GM19023 (cell line): ENCODE results near the gene EIF4ENIF1.
"Not testable (repeated sequence)": the region's sequence is repeated elsewhere in the genome, so short reads cannot be mapped to it uniquely, and the experiment has no call there.

Source experiments
- ATAC-seq: cut with Tn5 transposase; IDR thresholded peaks from one replicate; pipeline ENCODE4 v1.9.1; 2021; ENCODE audit warnings: mild to moderate bottlenecking, moderate library complexity; ENCODE audit not compliant: unreplicated experiment

EIF4ENIF1 gene, protein sequence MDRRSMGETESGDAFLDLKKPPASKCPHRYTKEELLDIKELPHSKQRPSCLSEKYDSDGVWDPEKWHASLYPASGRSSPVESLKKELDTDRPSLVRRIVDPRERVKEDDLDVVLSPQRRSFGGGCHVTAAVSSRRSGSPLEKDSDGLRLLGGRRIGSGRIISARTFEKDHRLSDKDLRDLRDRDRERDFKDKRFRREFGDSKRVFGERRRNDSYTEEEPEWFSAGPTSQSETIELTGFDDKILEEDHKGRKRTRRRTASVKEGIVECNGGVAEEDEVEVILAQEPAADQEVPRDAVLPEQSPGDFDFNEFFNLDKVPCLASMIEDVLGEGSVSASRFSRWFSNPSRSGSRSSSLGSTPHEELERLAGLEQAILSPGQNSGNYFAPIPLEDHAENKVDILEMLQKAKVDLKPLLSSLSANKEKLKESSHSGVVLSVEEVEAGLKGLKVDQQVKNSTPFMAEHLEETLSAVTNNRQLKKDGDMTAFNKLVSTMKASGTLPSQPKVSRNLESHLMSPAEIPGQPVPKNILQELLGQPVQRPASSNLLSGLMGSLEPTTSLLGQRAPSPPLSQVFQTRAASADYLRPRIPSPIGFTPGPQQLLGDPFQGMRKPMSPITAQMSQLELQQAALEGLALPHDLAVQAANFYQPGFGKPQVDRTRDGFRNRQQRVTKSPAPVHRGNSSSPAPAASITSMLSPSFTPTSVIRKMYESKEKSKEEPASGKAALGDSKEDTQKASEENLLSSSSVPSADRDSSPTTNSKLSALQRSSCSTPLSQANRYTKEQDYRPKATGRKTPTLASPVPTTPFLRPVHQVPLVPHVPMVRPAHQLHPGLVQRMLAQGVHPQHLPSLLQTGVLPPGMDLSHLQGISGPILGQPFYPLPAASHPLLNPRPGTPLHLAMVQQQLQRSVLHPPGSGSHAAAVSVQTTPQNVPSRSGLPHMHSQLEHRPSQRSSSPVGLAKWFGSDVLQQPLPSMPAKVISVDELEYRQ

DNA sequence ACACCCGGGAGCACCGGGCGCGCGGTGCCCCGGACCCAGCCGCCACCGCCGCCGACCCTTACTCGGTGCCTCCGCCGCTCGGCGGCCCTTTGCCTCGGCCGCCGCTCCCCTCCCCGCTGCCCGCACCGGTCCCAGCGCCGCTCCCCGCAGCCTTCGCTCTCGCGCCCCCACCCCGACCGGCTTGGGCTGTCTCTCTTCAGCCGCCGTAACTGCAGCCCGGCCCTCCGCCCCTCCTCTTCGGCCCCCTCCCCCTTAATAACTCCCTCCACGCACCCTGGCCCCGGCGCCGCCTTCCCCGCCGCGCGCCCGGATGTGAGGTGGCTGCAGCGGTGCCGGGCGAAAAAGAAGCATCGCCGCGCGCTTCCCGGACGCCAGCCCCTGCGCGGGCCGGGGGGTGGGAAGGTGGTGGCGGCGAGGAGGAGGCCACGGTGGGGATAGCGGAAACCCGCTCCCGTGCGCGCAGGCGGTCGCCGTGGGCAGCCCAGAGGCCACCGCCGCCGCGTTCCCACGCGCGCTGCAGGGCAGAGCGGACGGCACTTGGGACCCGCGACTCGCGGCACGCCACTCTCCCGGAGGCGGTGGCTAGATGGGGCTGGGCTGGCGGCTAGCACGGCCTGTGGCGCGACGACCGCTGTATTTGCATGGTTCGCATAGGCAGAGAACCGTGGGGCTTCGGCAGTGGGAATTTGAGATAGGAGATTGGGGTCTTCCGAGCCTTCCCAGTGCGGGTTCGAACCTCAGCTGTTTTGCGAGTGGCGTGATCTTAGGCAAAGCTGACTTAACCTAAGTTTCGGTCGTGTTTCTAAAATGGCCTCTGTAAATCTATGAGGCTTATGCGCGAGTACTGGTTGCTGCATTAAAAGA lies at the start of gene EIF4ENIF1:
TSS of gene EIF4ENIF1 (minus strand) at position 211 of the 864 bp plus-strand sequence. CDS start 1,124 bp downstream, outside the sequence.
- ATAC-seq: peak; percentile 52

DNA sequence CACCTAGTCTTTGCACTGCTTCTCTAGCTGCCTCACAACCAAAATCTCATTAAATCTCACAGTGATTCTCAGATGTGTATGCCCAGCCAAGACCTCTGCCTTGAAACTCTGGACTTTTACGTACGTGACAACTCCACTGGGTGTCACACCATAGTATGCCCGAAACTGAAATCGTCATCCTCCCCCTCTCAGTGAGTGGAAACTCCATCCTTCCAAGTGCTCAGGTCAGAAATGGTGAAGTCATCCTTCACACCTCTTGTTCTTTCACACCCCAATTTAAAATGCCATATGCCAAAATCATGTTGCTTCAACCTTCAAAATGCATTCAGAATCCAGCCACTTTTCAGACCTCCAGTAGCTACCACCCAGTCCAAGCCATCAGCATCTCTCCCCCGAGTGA lies 49.2 kb upstream of the EIF4ENIF1 start:
- no peak for ATAC-seq

DNA sequence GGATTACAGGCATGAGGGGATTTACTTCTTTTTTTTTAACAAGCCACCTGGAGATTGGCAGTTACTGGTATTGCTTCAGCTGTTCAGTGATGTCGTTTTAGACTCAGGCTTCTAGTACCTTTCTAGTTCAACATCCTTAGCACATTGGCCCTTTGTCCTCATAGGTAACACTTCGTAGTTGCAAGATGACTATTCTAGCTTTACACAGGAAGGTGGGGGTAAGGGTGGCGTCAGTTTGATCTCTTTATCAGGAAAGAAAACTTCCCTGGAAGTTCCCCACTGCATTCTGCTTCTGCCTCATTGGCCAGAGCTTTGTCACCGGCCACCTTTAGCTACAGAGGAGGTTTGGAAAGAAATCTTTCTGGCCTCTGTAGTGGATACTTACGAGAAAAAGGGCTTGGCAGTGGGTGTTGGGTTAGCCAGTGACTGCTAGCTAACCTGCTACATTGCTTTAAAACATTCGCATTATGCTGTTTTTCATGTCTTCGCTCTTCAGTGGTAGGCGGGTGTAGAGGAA lies 47.4 kb upstream of the EIF4ENIF1 start:
- ATAC-seq: peak; percentile 61

DNA sequence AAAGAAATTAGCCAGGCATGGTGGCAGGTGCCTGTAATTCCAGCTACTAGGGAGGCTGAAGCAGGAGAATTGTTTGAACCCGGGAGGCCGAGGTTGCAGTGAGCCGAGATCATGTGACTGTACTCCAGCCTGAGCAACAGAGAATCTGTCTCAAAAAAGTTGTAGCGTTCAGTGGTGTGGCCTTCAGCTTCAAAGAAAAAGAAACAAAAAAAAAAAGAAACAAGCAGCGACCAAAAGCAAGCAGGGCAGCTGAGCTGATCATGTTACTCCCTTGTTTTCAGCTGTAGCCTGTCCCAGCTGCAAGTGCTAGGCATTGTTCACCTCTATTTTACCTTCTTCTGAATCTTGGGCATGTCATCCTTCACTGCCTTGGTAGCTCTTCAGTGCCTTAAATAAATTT lies 43.7 kb upstream of the EIF4ENIF1 start:
- ATAC-seq: no peak

DNA sequence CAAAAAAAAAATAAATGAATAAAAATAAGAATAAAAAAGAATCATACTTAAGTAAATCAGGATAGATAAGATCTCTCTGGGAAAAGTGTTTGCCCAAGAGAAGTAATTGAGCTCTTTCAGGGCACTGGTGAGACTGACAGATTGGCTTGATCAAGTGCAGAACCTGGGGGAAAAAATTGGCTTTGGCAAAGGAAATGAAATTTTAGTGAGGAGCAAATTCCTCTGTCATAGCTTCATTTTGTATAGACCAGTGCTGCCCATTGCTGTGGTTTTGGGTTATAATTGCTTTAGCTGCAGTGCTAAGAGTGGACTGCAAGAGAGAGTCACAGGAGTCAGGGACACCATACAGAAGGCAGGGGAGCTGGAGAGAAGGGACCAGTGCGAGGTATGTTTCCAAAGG lies 42.4 kb upstream of the EIF4ENIF1 start:
- ATAC-seq: no peak

DNA sequence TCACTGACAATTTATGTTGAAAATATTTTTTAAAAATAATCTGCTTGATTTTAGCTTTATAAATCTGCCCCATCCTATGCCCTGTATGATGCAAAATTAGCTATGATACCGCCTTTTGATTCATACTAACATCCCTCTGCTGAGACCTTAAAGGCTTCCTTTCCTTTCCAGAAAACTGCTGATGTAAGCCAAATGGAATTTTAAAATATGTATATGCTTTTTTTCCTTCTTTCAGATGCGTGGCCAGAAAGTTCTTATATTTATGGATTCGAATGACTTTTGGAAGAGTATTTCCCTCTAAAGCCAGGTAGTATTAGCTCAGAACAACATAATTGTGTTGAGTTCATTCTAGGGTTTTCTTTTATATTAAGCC lies 41.2 kb upstream of the EIF4ENIF1 start:
- ATAC-seq: no peak

DNA sequence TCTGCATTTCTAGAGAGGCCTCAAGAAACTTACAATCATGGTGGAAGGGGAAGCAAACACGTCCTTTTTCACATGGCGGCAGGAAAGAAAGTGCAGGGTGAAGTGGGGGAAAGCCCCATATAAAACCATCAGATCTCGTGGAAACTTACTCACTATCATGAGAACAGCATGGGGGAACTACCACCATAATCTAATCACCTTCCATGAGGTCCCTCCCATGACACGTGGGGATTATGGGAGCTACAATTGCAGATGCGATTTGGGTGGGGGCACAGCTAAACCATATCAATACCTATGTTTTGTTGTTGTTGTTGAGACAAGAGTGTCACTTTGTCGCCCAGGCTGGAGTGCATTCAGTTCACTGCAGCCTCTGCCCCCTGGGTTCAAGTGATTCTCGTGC lies 36.6 kb upstream of the EIF4ENIF1 start:
- no peak for ATAC-seq

DNA sequence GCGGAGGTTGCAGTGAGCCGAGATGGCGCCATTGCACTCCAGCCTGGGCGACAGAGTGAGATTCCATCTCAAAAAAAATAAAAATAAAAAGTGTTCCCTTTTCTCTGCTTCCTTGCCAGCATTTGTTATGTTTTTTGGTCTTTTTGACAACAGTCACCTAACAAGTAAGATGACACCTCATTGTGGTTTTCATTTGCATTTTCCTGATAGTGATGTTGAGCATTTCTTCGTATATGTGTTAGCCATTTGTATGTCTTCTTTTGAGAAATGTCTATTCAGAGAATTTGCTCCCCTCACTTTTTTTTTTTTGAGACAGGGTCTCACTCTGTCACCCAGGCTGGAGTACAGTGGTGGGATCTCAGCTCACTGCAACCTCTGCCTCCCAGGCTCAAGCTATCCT lies 34.5 kb upstream of the EIF4ENIF1 start:
- ATAC-seq: not testable (repeated sequence)

DNA sequence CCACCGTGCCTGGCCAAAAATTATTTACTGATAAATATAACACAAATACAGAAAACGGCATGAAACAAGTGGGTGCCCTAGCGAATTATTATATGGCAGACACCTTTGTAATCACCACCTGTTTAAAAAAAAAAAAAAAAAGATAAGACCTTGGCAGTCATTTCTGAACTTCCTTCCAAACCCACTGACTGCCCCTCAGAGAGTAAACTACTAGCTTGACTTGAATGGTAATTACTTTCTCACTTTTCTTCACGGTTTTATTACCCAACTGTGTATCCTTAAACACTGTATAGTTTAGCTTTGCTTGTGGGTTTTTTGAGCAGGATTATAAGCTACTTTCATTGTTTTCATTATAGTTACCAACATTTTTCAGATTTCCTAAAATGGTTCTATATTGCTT lies 30.4 kb upstream of the EIF4ENIF1 start:
- ATAC-seq: no peak

DNA sequence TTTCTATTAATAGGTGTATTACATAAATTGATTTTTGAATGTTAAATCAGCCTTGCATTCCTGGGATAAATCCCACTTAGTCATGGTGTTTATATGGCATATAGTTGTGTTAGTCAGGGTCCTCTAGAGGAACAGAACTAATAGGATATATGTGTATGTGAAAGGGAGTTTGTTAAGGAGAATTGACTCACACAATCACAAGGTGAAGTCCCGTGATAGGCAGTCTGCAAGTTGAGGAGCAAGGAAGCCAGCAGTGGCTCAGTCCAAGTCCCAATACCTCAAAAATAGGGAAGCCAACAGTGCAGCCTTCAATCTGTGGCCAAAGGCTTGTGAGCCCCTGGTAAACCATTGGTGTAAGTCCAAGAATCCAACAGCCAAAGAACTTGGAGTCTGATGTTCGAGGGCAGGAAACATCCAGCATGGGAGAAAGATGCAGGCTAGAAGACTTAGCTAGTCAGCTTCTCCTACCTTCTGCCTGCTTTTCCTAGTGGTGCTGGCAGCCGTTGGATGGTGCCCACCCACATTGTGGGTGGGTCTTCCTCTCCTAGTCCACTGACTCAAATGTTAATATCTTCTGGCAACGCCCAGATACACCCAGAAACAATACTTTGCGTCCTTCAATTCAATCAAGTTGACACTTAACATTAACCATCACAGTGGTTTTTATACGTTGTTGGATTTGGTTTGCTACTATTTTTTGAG lies 19.6 kb upstream of the EIF4ENIF1 start:
- no peak for ATAC-seq

DNA sequence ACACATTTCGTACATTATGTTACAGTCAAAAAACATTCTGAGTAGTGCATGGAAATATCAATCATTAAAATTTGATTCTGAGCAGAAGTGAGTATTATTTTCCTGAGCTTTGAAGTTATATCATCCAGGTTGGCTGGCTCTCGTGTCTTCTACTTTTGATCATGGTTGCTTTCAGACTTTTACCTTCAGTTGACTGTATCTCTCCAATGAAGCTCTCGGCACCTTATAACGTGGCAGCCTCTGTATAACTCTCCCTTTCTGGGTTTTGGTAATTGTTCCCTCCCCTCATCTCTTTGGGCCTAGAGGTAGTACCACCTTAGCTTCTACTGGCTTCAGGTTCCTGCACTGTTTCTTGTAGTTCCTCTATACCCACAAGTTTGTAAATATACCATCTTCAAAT lies 18.9 kb upstream of the EIF4ENIF1 start:
- ATAC-seq: no peak

DNA sequence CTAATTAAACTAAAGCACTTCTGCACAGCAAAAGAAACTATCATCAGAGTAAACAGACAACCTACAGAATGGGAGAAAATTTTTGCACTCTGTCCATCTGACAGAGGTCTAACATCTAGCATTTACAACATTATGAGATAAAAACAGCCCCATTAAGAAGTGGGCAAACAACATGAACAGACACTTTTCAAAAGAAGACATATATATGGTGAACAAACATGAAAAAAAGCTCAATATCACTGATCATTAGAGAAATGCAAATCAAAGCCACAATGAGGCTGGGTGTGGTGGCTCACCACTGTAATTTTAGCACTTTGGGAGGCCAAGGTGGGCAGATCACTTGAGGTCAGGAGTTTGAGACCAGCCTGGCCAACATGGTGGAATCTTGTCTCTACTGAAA lies 17.9 kb upstream of the EIF4ENIF1 start:
- ATAC-seq: not testable (repeated sequence)

DNA sequence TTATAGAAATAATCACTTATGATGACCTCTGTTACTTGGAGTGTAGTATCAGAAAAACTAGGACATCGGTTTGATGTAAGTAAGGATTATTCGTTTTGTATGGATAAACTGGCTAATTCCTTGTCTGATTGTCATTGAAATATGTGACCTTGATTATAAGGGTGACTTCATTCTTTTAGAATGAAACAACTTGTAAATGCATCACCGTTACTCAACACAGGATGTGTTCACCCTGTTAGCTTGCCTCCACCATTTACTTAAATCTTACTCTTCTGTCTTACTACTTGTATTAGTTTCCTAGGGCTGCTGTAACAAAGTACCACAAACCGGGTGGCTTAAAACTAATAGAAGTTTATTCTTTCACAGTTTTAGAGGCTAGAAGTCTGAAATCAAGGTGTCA lies 14.6 kb upstream of the EIF4ENIF1 start:
- no peak for ATAC-seq

DNA sequence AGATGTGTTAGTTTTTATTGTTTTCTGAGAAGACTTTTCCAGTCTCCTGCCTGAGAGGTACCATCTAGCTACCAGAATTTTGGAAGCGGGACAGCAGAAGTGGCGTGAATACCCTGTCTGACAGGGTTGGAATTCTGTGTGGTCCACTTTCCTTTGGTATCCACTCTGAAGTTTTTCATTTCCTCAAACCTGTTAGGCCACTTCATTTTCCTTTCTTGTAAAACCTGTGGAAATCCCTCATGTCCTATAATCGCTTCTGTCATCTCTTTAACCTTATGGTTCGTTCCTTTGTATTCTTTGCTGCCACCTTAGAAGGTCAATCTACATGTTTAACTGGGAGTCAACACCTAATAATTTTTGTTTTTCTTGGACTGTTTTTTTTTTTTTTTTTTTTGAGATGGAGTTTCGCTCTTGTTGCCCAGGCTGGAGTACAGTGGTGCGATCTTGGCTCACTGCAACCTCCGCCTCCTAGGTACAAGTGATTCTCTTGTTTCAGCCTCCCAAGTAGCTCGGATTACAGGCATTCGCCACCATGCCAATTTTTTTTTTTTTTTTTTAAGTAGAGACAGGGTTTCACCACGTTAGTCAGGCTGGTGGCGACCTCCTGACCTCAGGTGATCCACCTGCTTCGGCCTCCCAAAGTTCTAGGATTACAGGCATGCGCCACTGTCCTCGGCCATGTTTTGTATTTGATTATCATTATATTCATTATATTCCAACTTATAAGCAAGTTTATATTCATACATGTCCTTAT lies 13.7 kb upstream of the EIF4ENIF1 start:
- ATAC-seq: no peak

DNA sequence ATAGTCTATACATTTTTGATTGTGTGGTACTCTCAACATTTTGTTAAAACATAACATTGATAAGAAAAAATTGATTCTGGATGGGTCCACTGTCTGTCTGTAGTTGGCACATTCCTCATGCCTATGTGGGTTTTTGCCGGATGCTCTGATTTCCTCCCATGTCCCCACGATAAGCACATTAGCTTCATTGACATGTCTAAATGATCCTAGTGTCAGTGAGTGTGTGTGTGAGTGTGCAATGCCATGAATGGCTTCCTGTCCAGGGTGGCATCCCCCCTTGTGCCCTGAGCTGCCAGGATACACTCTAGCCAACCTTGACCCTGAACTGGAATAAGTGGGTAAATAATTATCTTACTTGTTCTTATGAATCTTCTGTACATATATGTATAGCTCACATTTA lies 12.1 kb upstream of the EIF4ENIF1 start:
- ATAC-seq: no peak

DNA sequence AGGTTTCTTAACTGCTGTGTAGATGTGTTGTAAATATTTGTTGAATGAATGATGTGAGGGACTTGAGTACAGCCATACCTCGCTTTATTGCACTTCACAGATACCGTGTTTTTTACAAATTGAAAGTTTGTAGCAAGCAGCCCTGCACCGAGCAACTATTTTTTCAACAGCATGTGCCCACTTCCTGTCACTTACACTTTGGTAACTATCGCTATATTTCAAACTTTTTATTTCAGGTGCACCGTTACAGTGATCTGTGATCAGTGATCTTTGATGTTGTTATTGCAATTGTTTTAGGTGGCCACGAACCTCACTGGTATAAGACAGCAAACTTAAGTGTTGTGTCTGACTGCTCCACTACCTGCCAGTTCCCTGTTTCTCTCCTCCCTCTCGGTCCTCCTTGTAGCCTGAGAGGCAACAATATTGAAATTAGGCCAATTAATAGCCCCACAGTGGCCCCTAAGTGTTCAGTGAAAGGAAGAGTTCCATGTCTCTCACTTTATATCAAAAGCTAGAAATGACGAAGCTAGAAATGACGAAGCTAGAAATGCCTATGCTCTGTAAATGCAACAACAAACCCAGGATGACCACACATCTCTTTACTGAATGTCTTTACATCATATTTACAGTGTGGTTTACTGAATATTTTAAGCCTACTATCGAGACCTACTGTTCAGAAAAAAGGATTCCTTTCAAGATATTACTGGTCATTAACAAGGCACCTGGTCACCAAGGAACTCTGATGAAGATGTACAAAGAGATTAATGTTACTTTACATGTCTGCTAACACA lies 7.7 kb upstream of the EIF4ENIF1 start:
- ATAC-seq: no peak

DNA sequence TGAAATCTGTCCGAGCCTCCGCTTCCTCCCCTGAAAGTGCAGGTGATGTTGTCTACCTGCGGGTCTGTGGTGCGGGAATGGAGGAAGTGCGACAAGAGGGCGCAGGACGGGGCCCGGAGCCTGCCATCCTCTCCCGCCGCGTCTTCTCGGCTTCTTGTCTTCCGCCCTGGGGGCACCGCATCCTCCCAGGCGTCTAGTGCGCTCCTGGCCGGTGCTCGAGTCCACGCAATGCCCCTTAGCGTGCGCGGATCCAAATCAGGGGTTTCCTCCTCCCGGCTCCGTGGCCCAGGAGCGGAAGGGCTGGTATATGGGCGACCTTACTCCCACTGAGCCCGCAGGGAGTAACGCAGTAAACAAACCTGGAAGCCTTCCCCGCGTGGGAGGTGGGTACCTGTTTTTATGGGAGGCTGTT lies 7.1 kb upstream of the EIF4ENIF1 start:
- ATAC-seq: peak; percentile 29

DNA sequence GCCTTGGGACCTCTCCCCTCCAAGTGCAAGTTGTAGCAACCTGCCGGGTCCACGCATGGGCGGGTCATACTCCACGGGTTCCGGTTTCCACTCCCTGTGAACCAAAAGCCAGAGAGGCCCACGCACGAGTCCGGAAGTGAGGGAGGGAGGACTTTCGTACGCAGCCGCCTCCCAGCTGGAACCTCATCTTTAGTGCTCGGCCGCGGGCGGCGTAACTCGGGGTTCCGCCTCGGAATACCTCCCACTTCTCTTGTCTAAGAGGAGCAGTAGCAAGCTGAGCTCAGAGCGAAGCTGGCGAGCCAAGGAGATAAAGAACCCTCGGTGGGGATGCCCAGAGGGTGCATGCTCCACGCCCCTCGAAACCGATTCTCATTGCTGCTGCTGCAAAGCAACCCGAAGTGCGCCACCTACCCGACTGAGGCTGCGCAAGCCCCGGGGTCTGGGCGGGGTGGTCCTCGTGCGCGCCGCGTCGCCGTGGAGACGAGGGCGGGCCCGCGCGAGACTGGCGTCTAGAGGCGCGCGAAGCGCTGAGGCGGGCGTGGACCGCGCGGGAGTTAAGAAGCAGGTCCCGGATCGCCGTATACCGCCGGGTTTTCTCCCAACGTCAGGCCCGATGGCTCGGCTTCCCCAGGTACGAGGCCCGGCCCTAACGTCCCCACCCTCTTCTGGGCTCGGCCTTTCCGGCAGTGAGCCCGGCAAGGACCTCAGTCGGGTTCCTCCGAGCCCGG lies 6.5 kb upstream of the EIF4ENIF1 start, which contains the start of gene SFI1:
TSS of gene SFI1 (plus strand) at position 530 of the 728 bp plus-strand sequence. CDS start 11,749 bp downstream, outside the sequence.
- peak; percentile 81 for ATAC-seq
